ENCODE data around the gene NINL. TPM values are rescaled to one million over a fixed set of nuclear protein-coding genes. Genes with fewer than 3 reads are reported as not detected.

Gene NINL
- total and polyA plus RNA-seq, 4 donors: 6.0 to 28.3 (median 12.9) TPM

DNA sequence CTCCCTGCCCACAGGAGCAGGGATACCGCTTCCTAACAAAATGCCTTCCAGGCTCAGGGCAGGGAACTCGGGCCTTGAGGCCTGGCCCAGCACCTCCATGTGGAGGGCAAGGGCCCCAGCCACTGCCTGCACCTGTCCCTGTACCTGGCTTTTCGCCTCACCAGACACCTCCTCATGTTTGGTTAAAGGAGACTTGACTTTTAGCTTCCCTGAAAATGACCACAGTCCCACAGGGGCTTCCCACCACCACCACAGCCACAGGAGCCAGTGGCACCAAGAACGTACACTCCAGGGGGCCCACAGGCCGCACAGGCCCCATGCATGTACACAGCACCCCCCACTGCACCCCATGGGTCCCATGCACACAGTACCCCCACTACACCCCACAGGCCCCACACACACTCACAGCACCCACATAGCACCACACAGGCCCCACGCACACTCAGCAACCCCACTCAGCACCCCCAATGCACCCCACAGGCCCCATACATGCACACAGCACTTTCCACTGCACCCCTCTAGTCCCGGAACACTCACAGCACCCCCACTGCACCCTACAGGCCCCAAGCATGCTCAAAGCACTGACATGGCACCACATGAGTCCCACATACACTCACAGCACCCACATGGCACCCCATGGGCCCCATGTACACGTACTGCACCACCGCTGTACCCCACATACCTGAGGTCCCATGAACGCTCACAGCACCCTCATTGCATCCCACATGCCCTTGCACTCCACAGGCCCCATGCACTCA lies 91.4 kb downstream of the NINL start:
- H3K36me3 ChIP-seq (ENCODE audit: control insufficient read depth in 1 of 2, insufficient read depth in 2 of 2, low read length in 1 of 2): peaks cover 0 to 2% of the 10 kb centered on the region in 2 donors
- H3K4me3 ChIP-seq (ENCODE audit: low read length in 2 of 2): no peak overlapping the region
- 95 to 97% methylated on average over 10 of the region's 10 CpGs for WGBS, 2 donors
- no peaks in the 10 kb centered on the region for H3K27me3 ChIP-seq (ENCODE audit: control insufficient read depth in 1 of 2, insufficient read depth in 2 of 2, low read length in 1 of 2)
- intact Hi-C loops (cut with DNase I): no loop called here
- ATAC-seq (ENCODE audit: low FRiP score): no peak
- H3K9me3 ChIP-seq (ENCODE audit: control insufficient read depth, low read length): no peaks in the 10 kb centered on the region
- H3K27ac ChIP-seq (ENCODE audit: low read depth in 1 of 2, low read length in 2 of 2): no peak overlapping the region
- H3K4me1 ChIP-seq (ENCODE audit: control insufficient read depth in 1 of 2, insufficient read depth in 2 of 2, low read length in 2 of 2): no peaks in the 10 kb centered on the region
- DNase-seq: peak in 1 of 2 donors; percentile 52

DNA sequence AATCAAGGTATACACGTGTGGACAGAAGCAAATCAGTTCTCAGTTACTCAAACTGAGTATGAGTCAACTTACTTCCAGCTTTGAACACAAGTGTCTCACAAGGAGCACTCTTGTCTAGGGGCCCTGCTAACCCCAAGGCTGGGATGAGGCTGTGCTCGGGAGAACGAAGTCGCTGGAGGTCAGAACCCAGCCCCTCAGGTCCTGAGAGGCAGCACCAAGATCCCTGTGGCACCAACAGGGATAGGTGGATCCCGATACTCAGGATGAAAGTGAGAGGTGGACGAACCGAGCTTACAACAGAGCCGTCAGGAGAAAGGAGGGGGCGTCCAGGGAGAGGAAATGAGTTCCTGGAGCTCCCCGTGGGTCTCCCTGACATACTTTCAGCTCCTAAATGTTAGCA lies 92.2 kb downstream of the NINL start:
- no peak overlapping the region for H3K27ac ChIP-seq (ENCODE audit: low read depth in 1 of 2, low read length in 2 of 2)
- no peaks in the 10 kb centered on the region for H3K4me1 ChIP-seq (ENCODE audit: control insufficient read depth in 1 of 2, insufficient read depth in 2 of 2, low read length in 2 of 2)
- DNase-seq (no peak), ATAC-seq (ENCODE audit: low FRiP score) (no peak)
- no peaks in the 10 kb centered on the region for H3K9me3 ChIP-seq (ENCODE audit: control insufficient read depth, low read length)
- H3K36me3 ChIP-seq (ENCODE audit: control insufficient read depth in 1 of 2, insufficient read depth in 2 of 2, low read length in 1 of 2): peaks cover 0 to 4% of the 10 kb centered on the region in 2 donors
- H3K4me3 ChIP-seq (ENCODE audit: low read length in 2 of 2): no peak overlapping the region
- WGBS, 2 donors: 87 to 94% methylated on average over 10 of the region's 10 CpGs
- intact Hi-C loops (cut with DNase I): no loop called here
- H3K27me3 ChIP-seq (ENCODE audit: control insufficient read depth in 1 of 2, insufficient read depth in 2 of 2, low read length in 1 of 2): no peaks in the 10 kb centered on the region

DNA sequence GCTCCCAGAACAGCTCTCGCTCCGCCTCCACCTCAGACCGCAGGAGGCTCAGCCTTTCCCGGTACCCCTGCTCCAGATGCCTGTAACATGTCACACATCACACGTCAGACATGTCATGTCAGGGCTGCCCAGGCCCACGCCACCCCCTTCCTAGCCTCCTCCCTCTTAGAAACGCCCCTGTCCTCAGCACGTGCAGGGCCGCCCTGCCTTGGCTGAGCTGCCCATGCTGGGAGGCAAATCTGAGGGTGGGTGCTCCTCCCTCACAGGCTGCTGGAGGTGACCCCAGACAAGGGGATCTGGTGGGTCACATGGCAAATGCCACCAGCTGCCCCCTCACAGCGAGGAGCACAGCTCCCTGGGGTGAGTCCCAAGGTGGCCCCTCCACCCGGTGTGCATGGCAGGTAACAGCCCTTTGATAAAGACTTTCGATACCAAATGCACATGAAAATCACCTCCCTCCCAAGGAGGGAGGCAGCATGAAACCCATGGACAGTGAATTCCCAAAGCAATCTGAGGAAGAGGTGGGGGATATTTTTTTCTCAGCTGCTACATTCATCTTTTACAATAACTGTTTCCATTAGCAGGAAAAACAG lies 93.8 kb downstream of the NINL start:
- H3K36me3 ChIP-seq (ENCODE audit: control insufficient read depth in 1 of 2, insufficient read depth in 2 of 2, low read length in 1 of 2): peaks cover 0 to 4% of the 10 kb centered on the region in 2 donors
- DNase-seq (no peak), ATAC-seq (ENCODE audit: low FRiP score) (no peak)
- 84 to 87% methylated on average over 12 of the region's 12 CpGs for WGBS, 2 donors
- no peak overlapping the region for H3K4me3 ChIP-seq (ENCODE audit: low read length in 2 of 2)
- H3K27me3 ChIP-seq (ENCODE audit: control insufficient read depth in 1 of 2, insufficient read depth in 2 of 2, low read length in 1 of 2): no peaks in the 10 kb centered on the region
- no peaks in the 10 kb centered on the region for H3K9me3 ChIP-seq (ENCODE audit: control insufficient read depth, low read length)
- intact Hi-C loops (cut with DNase I): no loop called here
- H3K4me1 ChIP-seq (ENCODE audit: control insufficient read depth in 1 of 2, insufficient read depth in 2 of 2, low read length in 2 of 2): no peaks in the 10 kb centered on the region
- H3K27ac ChIP-seq (ENCODE audit: low read depth in 1 of 2, low read length in 2 of 2): no peak overlapping the region

DNA sequence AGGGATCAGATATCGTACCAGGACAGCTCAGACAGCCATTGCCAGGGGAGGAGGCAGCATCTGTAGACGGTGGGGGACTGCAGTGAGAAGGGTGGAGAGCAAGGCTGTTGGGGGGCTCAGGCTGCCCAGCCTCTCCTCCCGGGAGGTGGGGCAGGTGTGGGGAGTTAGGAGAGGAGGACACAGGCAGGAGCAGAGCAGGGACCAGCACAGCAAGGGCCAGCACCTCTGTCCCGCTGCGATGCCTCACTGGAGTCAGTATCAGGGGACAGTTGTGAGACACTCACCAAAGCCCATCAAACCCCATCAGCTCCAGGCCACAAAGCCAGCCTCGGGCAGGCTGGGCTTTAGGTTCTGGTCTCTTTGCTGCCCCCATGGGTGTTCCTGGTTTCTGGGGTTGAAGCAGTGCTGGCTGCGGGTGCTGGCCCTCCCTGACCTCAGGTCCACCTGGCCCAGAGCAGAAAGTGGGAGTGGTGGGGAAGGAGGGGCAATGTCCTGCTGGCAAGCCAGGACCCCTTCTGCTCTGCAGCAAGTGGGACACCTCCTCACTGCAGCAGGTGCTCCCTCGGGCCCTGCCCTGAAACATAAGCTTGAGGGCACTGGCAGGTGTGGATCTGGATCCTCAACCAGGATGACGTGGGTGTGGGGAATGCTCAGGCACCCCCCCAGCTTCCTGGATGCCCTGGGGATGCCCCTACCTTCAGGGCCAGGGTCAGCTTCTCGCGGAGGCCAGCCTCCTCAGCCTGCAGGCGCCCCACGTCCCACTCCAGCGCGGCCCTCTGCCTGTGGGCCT lies 94.5 kb downstream of the NINL start:
- Histone ChIP-seq H3K27me3 (ENCODE audit: control insufficient read depth in 1 of 2, insufficient read depth in 2 of 2, low read length in 1 of 2) (no peaks in the 10 kb centered on the region), H3K27ac (ENCODE audit: low read depth in 1 of 2, low read length in 2 of 2) (no peak overlapping the region), H3K36me3 (ENCODE audit: control insufficient read depth in 1 of 2, insufficient read depth in 2 of 2, low read length in 1 of 2) (peaks cover 0 to 4% of the 10 kb centered on the region in 2 donors), H3K4me1 (ENCODE audit: control insufficient read depth in 1 of 2, insufficient read depth in 2 of 2, low read length in 2 of 2) (no peaks in the 10 kb centered on the region), H3K9me3 (ENCODE audit: control insufficient read depth, low read length) (no peaks in the 10 kb centered on the region), H3K4me3 (ENCODE audit: low read length in 2 of 2) (no peak overlapping the region)
- ATAC-seq (ENCODE audit: low FRiP score) (no peak), DNase-seq (no peak)
- 91 to 92% methylated on average over 15 of the region's 15 CpGs for WGBS, 2 donors
- intact Hi-C loops (cut with DNase I): no loop called here

DNA sequence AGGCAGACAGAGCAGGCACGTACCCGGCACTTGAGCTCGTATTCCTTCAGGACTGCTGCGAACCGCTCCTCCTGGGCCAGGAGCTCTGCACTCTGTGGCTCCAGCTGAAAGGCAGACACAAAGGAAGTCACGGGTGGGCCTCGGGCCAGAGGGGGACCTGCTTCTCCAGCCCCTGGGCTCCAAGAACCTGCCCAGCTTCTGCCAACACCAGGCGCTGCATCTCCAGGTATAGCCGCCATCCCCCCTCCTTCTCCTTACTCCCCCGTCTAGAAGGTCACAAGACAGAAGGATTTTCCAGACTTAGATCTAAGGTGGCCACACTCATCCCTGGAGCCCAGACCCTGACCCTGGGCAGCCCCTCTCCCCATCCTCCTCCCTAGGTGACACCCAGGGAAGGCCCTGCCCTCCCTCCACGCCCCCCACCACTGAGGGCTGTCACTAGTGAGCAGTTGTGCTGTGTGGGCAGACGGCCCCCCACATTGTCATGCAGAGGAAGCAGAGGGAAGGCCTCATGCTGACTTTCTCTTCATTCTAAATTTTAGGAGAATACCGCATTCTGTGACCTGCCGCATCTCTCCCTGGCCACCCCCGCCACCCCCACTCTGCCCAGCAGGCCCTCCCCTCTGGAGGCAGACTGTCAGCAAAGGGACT lies 96.0 kb downstream of the NINL start:
- WGBS, 2 donors: 88 to 94% methylated on average over 15 of the region's 15 CpGs
- no peak for ATAC-seq (ENCODE audit: low FRiP score)
- no peak for DNase-seq

DNA sequence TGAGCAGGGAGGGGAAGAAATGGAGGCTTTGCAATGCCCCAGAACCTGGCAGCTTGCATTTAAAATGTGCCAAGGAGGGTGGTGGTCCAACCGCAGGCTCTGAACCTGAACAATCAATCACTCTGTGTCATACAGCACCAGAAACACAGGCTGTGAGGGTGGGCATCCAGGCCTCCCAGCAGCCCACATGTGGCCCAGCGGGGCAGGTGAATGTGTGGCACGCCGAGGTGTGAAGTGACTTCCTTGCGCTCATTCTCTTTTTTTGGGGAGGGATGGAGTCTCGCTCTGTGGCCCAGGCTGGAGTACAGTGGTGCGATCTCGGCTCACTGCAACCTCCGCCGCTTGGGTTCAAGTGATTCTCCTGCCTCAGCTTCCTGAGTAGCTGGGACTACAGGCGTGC lies 97.4 kb downstream of the NINL start:
- no peaks in the 10 kb centered on the region for H3K4me1 ChIP-seq (ENCODE audit: control insufficient read depth in 1 of 2, insufficient read depth in 2 of 2, low read length in 2 of 2)
- WGBS, 2 donors: 93 to 94% methylated on average over 11 of the region's 11 CpGs
- intact Hi-C loops (cut with DNase I): no loop called here
- DNase-seq: no peak
- no peak overlapping the region for H3K27ac ChIP-seq (ENCODE audit: low read depth in 1 of 2, low read length in 2 of 2)
- H3K9me3 ChIP-seq (ENCODE audit: control insufficient read depth, low read length): no peaks in the 10 kb centered on the region
- H3K4me3 ChIP-seq (ENCODE audit: low read length in 2 of 2): no peak overlapping the region
- H3K27me3 ChIP-seq (ENCODE audit: control insufficient read depth in 1 of 2, insufficient read depth in 2 of 2, low read length in 1 of 2): no peaks in the 10 kb centered on the region
- peaks cover 0 to 4% of the 10 kb centered on the region in 2 donors for H3K36me3 ChIP-seq (ENCODE audit: control insufficient read depth in 1 of 2, insufficient read depth in 2 of 2, low read length in 1 of 2)
- ATAC-seq (ENCODE audit: low FRiP score): no peak

More for the DNA sequence above, 96.0 kb downstream of the NINL start:
- H3K9me3 ChIP-seq (ENCODE audit: control insufficient read depth, low read length): no peaks in the 10 kb centered on the region
- H3K27me3 ChIP-seq (ENCODE audit: control insufficient read depth in 1 of 2, insufficient read depth in 2 of 2, low read length in 1 of 2): no peaks in the 10 kb centered on the region
- no peak overlapping the region for H3K4me3 ChIP-seq (ENCODE audit: low read length in 2 of 2)
- no peak overlapping the region for H3K27ac ChIP-seq (ENCODE audit: low read depth in 1 of 2, low read length in 2 of 2)
- intact Hi-C loops (cut with DNase I): no loop called here
- H3K4me1 ChIP-seq (ENCODE audit: control insufficient read depth in 1 of 2, insufficient read depth in 2 of 2, low read length in 2 of 2): no peaks in the 10 kb centered on the region
- H3K36me3 ChIP-seq (ENCODE audit: control insufficient read depth in 1 of 2, insufficient read depth in 2 of 2, low read length in 1 of 2): peaks cover 0 to 4% of the 10 kb centered on the region in 2 donors

DNA sequence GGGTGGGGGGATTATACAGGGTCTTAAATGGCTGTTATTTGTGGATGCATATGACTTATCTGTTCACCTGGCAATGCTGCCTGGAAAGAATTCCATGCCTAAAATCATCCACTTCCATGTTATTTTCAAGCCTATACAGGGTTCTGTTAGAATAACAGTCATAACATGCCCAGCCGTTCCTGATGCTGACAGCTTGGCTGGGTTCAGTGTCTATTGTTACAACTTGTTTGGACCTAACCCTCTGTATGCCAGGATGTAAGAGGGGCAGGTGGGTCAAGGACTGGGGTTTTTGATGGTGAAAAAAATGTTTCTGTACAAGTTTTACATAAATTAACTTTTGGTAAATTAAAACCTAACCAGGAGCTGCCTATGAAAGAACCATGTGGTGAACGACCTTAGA lies 98.0 kb downstream of the NINL start:
- ATAC-seq (ENCODE audit: low FRiP score) (no peak), DNase-seq (no peak)
- H3K4me1 ChIP-seq (ENCODE audit: control insufficient read depth in 1 of 2, insufficient read depth in 2 of 2, low read length in 2 of 2): no peaks in the 10 kb centered on the region
- no peaks in the 10 kb centered on the region for H3K9me3 ChIP-seq (ENCODE audit: control insufficient read depth, low read length)
- peaks cover 0 to 4% of the 10 kb centered on the region in 2 donors for H3K36me3 ChIP-seq (ENCODE audit: control insufficient read depth in 1 of 2, insufficient read depth in 2 of 2, low read length in 1 of 2)
- WGBS, 2 donors: 40% methylated on average over 2 of the region's 2 CpGs
- H3K4me3 ChIP-seq (ENCODE audit: low read length in 2 of 2): no peak overlapping the region
- H3K27me3 ChIP-seq (ENCODE audit: control insufficient read depth in 1 of 2, insufficient read depth in 2 of 2, low read length in 1 of 2): no peaks in the 10 kb centered on the region
- intact Hi-C loops (cut with DNase I): no loop called here
- H3K27ac ChIP-seq (ENCODE audit: low read depth in 1 of 2, low read length in 2 of 2): no peak overlapping the region

DNA sequence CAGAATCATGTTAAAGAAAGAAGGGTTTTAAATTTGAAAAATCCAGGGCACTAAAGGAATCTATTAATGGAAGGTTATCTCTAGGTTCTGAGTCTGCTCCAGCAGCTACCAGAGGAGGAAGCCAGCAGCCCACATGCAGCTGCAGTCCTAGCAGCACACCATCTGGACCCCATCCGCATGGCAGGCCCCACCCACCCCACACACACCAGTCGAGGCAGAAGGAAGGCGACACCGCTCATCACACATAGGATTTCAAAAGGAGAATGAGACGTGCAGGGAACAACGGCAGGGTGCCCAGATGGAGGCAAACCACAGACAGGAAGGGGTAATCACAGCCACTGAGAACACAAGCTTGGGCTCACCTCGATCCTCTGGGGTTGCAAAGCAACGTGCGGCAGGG lies 99.0 kb downstream of the NINL start:
- 55 to 58% methylated on average over 9 of the region's 9 CpGs for WGBS, 2 donors
- Histone ChIP-seq H3K4me1 (ENCODE audit: control insufficient read depth in 1 of 2, insufficient read depth in 2 of 2, low read length in 2 of 2) (no peaks in the 10 kb centered on the region), H3K9me3 (ENCODE audit: control insufficient read depth, low read length) (no peaks in the 10 kb centered on the region), H3K27me3 (ENCODE audit: control insufficient read depth in 1 of 2, insufficient read depth in 2 of 2, low read length in 1 of 2) (no peaks in the 10 kb centered on the region), H3K4me3 (ENCODE audit: low read length in 2 of 2) (no peak overlapping the region), H3K36me3 (ENCODE audit: control insufficient read depth in 1 of 2, insufficient read depth in 2 of 2, low read length in 1 of 2) (peaks cover 0 to 3% of the 10 kb centered on the region in 2 donors), H3K27ac (ENCODE audit: low read depth in 1 of 2, low read length in 2 of 2) (no peak overlapping the region)
- ATAC-seq (ENCODE audit: low FRiP score): no peak
- intact Hi-C loops (cut with DNase I): no loop called here
- no peak for DNase-seq
